Measurements from ENCODE around the gene GAS6. TPM values are rescaled to one million over a fixed set of nuclear protein-coding genes. Genes with fewer than 3 reads are reported as not detected.

Gene GAS6
- total RNA-seq, 4 donors from 2014 or later = 152 to 284 (median 169) TPM

- Histone ChIP-seq H3K9me3 (no peaks in the 10 kb centered on the region), H3K4me3 (no peak overlapping the region), H3K27me3 (no peaks in the 10 kb centered on the region), H3K4me1 (peaks cover 6 to 16% (median 15%) of the 10 kb centered on the region in 4 donors), H3K27ac (no peak overlapping the region), H3K36me3 (peaks cover 0 to 8% (median 0%) of the 10 kb centered on the region in 4 donors)
- TF ChIP-seq EP300 (IDR thresholded peaks at IDR 0.05; ENCODE audit: low read depth) = no peak
- TF ChIP-seq POLR2AphosphoS5 (IDR thresholded peaks at IDR 0.05) = no peak
- TF ChIP-seq POLR2A (IDR thresholded peaks at IDR 0.05) = no peak
- TF ChIP-seq CTCF (IDR thresholded peaks at IDR 0.05) = no peak
- in situ Hi-C loops (cut with MboI; ENCODE audit: low pct_ligation_motif_present in 1 of 4, low pct_unique_long_range_greater_than_20kb in 1 of 4, low sequenced_read_pairs in 3 of 4) = loop anchor here in 1 of 4 donors (10.0 kb wide), 1 partner anchor 121 kb away; no protein-coding TSS in a partner anchor
- DNase-seq = no peak
- intact Hi-C loops (cut with DNase I; ENCODE audit: low total_unique reads) = no loop called here
- WGBS, 2 donors (ENCODE audit: low coverage in 1 of 2) = 97% methylated on average over 19 of the region's 19 CpGs; no CpG with 5 or more reads in 1 of the 2 donors
Observed at GRCh38 chr13:113823771-113824170, 40.1 kb downstream of the GAS6 start.

- no peak for TF ChIP-seq CTCF (IDR thresholded peaks at IDR 0.05)
- TF ChIP-seq EP300 (IDR thresholded peaks at IDR 0.05; ENCODE audit: low read depth) = no peak
- no peak for TF ChIP-seq POLR2AphosphoS5 (IDR thresholded peaks at IDR 0.05)
- TF ChIP-seq POLR2A (IDR thresholded peaks at IDR 0.05) = no peak
- H3K4me1 ChIP-seq = peaks cover 6 to 16% (median 15%) of the 10 kb centered on the region in 4 donors
- H3K36me3 ChIP-seq = peaks cover 0 to 8% (median 0%) of the 10 kb centered on the region in 4 donors
- no peak for DNase-seq
- H3K27ac ChIP-seq = no peak overlapping the region
- in situ Hi-C loops (cut with MboI; ENCODE audit: low pct_ligation_motif_present in 1 of 4, low pct_unique_long_range_greater_than_20kb in 1 of 4, low sequenced_read_pairs in 3 of 4) (loop anchor here in 1 of 4 donors (10.0 kb wide), 1 partner anchor 122 kb away; no protein-coding TSS in a partner anchor), intact Hi-C loops (cut with DNase I; ENCODE audit: low total_unique reads) (no loop called here)
- H3K27me3 ChIP-seq = no peaks in the 10 kb centered on the region
- H3K9me3 ChIP-seq = no peaks in the 10 kb centered on the region
- no peak overlapping the region for H3K4me3 ChIP-seq
- 94 to 96% methylated on average over 5 to 41 of the region's 45 CpGs for WGBS, 2 donors (ENCODE audit: low coverage in 1 of 2)
Observed at GRCh38 chr13:113822956-113823744, 40.7 kb downstream of the GAS6 start.

GRCh38 chr13:113822266-113822665 is 41.6 kb downstream of the GAS6 start:
- no peak for TF ChIP-seq EP300 (IDR thresholded peaks at IDR 0.05; ENCODE audit: low read depth)
- TF ChIP-seq POLR2AphosphoS5 (IDR thresholded peaks at IDR 0.05) = no peak
- TF ChIP-seq CTCF (IDR thresholded peaks at IDR 0.05) = no peak
- no peak for TF ChIP-seq POLR2A (IDR thresholded peaks at IDR 0.05)
- Histone ChIP-seq H3K4me3 (no peak overlapping the region), H3K27me3 (no peaks in the 10 kb centered on the region), H3K9me3 (no peaks in the 10 kb centered on the region), H3K4me1 (peaks cover 6 to 16% (median 15%) of the 10 kb centered on the region in 4 donors), H3K27ac (no peak overlapping the region), H3K36me3 (peaks cover 0 to 5% (median 0%) of the 10 kb centered on the region in 4 donors)
- intact Hi-C loops (cut with DNase I; ENCODE audit: low total_unique reads) = no loop called here
- in situ Hi-C loops (cut with MboI; ENCODE audit: low pct_ligation_motif_present in 1 of 4, low pct_unique_long_range_greater_than_20kb in 1 of 4, low sequenced_read_pairs in 3 of 4) = loop anchor here in 1 of 4 donors (10.0 kb wide), 1 partner anchor 123 kb away; no protein-coding TSS in a partner anchor
- WGBS, 2 donors (ENCODE audit: low coverage in 1 of 2) = 98% methylated on average over 11 of the region's 12 CpGs; no CpG with 5 or more reads in 1 of the 2 donors
- no peak for DNase-seq

GRCh38 chr13:113821847-113822246 is 42.0 kb downstream of the GAS6 start:
- H3K36me3 ChIP-seq = peaks cover 0 to 2% (median 0%) of the 10 kb centered on the region in 4 donors
- 94% methylated on average over 24 of the region's 24 CpGs; no CpG with 5 or more reads in 1 of the 2 donors for WGBS, 2 donors (ENCODE audit: low coverage in 1 of 2)
- H3K9me3 ChIP-seq = no peaks in the 10 kb centered on the region
- H3K4me1 ChIP-seq = peaks cover 6 to 19% (median 15%) of the 10 kb centered on the region in 4 donors
- no peak for DNase-seq
- intact Hi-C loops (cut with DNase I; ENCODE audit: low total_unique reads) (no loop called here), in situ Hi-C loops (cut with MboI; ENCODE audit: low pct_ligation_motif_present in 1 of 4, low pct_unique_long_range_greater_than_20kb in 1 of 4, low sequenced_read_pairs in 3 of 4) (loop anchor here in 1 of 4 donors (10.0 kb wide), 1 partner anchor 123 kb away; no protein-coding TSS in a partner anchor)
- no peak overlapping the region for H3K4me3 ChIP-seq
- H3K27ac ChIP-seq = peak overlapping the region; percentile 5 to 79 (median 70)
- no peaks in the 10 kb centered on the region for H3K27me3 ChIP-seq
- TF ChIP-seq POLR2A (IDR thresholded peaks at IDR 0.05) = no peak
- TF ChIP-seq CTCF (IDR thresholded peaks at IDR 0.05) = no peak
- TF ChIP-seq POLR2AphosphoS5 (IDR thresholded peaks at IDR 0.05) = no peak
- TF ChIP-seq EP300 (IDR thresholded peaks at IDR 0.05; ENCODE audit: low read depth) = no peak

Data from transverse colon (tissue), 4 donors.